ENCODE results near the gene PNPO.
"Not testable (repeated sequence)": the region's sequence is repeated elsewhere in the genome, so short reads cannot be mapped to it uniquely, and the experiment has no call there.

The PNPO gene

GRCh38 chr17:47918006-47918405 lies 23.4 kb upstream of the PNPO start:
- no peak for DNase-seq

DNA sequence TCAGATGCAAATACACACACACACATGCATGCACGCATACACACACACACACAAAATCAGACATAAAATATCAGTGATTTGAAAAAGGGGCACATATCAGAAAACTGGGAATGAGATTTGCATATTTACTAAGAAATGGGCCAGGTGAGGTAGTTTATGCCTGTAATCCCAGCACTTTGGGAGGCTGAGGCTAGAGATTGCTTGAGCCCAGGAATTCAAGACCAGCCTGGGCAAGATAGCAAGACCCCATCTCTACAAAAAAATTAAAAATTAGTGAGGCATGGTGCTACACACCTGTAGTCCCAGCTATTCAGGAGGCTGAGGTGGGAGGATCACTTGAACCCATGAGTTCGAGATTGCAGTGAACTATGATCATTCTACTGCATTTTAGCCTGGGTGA lies 22.4 kb upstream of the PNPO start:
- DNase-seq, result no peak

DNA sequence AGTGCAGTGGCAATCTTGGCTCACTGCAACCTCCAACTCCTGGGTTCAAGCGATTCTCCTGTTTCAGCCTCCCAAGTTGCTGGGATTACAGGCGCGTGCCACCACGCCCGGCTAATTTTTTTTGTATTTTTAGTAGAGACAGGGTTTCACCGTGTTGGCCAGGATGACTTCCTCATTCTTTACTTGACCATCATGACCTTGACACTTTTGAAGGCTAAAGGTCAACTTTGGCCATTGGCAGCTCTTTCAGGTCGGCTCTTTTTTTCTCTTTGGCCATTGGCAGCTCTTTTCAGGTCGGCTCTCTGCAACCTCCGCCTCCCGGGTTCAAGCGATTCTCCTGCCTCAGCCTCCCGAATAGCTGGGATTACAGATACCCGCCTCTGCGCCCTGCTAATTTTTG lies 21.5 kb upstream of the PNPO start:
- DNase-seq, result not testable (repeated sequence)

- no peak for DNase-seq
Measured at GRCh38 chr17:47924785-47925677, 16.3 kb upstream of the PNPO start.

GRCh38 chr17:47925678-47925988 lies 15.7 kb upstream of the PNPO start:
- DNase-seq, result no peak

- no peak for DNase-seq
Measured at GRCh38 chr17:47927821-47928400, 13.5 kb upstream of the PNPO start.

- DNase-seq, result no peak
Measured at GRCh38 chr17:47928415-47928814, 13.0 kb upstream of the PNPO start.

DNA sequence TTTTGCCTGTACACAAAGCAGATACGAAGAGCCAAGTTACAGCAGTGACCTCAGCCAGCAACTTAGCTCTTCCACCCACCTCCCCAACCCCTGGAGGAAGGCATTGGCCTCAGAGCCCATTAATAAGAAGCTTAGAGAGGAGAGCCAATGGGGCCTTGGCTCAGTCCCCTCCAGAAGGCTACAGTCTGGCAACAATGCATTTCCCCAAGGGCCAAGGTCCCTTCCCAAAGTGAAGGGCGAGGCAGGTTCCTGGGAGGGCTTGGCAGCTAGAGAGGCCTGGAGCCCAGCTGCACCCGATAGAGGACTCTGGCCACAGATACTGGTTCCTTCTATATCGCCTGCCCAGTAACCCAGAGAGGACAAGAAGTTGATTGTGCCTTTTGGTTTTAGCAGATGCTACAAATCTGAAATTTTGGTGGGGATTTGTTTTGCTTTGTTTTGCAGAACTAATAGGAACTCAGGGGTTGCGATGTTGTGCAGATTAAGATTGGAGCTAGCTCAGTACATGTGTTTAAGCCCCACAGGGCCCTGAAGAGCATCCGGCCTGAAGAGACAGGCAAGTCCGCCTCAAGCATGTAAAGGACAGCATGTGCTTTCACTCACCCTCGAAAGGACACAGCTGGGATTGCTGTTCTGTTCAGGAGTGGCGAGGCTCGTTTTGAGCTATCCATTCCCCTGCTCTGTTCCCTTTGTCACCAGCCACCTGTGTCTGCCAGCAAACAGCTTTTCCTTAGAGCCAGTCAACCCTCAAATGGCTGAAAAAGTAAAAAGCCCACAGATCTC lies 12.0 kb upstream of the PNPO start:
- no peak for DNase-seq

DNA sequence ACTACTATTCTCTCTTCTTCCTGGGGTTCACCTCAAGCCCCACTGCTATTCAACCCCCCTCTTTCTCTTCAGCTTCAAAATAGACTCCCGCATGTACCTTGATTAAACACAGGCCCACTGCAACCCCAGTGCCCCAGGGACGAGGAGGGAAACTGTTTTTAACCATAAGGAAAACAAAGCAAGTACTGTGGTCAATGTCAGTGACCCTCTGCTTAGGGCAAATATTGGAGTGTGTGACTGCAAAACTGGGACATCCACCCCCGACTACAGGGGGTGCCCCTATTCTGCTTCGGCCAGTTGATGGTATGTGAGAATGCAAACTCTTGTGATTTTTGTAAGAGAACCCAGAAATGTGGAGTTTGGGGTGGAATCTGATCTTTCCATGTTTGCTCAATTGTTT lies 9.5 kb upstream of the PNPO start:
- DNase-seq, result no peak

GRCh38 chr17:47934856-47935255 lies 6.5 kb upstream of the PNPO start:
- DNase-seq, result peak; percentile 18

- not testable (repeated sequence) for DNase-seq
Measured at GRCh38 chr17:47935468-47935867, 5.9 kb upstream of the PNPO start.

GRCh38 chr17:47935961-47936360 lies 5.4 kb upstream of the PNPO start:
- peak; percentile 75 for DNase-seq

DNA sequence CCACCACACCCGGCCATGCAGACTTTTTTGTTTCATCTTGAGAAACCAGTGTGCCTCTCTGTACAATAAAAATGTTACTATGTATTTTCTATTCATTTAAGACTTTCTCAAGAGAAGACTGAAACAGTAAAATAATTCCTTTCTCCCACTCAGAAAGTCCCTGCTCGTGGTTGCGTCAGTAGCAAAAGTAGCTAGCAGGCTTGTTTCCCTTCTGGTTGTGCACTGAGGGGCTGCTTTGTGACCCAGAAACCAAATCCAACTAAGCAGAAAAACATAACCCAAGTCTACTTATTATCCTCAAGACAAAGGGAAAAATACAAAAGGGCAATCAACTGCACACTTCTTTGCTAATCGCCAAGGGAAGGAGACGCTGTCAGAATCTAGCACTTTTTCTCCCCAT lies 3.4 kb upstream of the PNPO start:
- DNase-seq, result no peak

DNA sequence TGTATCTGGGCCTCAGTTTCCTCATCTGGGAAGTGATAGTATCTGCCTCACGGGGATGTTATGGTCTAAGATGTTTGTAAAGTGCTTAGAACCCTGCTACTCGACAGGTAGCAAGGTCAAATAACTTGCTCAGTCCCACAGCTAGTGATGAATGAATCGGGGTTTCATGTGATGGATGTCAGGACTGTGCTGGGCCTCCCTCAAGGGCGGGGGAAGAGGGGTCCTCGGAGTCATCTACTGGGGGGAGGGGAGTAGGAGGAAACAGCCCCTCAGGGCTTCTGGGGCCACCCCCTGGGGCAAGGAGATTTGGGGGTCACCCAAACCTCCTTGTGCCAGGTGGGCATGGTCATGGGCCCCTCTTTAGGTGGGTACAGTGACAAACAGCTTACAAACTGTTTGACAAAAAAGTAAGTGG lies 732 bp downstream of the PNPO start:
- DNase-seq, result no peak

DNA sequence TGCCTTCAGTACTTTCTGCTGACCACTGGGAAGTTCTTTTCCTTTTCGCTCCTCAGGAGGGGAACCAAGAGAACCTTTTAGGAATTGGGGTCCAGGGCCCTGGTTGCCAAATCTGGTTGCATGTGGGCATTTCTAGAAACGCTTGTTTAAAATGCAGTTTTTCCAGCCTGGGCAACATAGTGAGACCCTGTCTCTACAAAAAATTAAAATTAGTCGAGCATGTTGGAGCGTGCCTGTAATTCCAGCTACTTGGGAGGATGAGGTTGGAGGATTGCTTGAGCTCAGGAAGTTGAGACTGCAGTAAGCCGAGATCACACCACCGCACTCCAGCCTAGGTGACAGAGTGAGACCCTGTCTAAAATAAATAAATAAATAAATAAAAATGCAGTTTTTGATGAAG lies 1.2 kb downstream of the PNPO start:
- no peak for DNase-seq

DNA sequence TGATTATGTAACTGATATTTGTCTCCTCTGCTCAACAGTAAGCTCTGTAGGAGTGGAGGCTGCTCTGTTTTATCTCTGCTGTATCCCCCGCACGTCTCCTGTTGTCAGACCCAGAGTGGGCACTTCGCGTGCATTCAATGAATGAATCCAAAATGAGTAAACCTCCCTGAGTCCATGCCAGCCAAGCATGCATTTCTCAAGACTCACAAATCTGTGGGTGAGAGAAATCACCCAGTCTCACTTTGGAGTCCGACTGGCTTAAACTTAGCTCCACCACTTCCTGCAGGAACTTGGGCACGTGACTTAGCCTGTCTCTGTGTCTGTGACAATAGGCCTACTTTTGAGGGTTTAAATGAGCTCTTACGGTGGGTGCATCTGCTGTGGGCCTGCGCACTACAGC lies 3.7 kb downstream of the PNPO start:
- DNase-seq, result no peak

DNA sequence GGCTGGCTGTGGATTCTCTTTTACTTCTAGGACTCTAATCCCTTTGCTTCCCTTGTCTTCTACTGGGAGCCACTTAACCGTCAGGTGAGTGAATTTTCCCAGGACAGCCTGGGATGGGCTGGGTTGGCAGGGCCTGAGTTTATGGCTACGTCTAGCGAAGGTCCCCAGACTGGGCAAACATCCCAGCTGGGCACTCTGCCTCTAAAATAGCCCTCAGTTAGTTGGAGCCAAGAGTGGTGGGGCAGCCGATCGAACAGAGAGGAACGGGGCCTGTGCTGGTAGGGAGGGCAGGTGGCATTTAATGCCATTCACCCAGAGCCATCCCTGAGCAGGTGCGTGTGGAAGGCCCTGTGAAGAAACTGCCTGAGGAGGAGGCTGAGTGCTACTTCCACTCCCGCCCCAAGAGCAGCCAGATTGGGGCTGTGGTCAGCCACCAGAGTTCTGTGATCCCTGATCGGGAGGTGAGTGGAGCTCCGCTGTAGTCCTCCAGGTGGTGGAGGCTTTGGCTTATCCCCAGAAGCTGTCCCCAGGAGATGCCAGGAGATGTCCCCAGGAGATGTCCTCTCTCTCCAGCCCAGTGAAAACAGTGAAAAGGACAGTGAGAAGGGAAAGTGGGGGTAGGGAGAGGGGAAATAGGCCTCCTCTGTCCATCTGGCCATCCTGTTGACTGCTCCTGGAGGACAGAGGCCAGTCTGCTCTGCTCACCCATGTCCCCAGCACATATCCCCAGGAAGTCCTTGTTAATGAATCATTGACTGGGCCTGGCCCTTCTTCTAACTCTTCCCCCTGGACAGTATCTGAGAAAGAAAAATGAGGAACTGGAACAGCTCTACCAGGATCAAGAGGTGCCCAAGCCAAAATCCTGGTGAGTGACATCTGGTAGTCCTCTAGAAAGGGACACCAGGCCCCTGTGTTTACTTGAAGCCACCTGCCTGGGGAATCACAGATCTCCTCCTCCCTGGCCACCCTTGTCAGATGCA lies 4.4 kb downstream of the PNPO start:
- no peak for DNase-seq

GRCh38 chr17:47946516-47946915 lies 5.1 kb downstream of the PNPO start:
- no peak for DNase-seq

GRCh38 chr17:47946929-47947397 lies 5.6 kb downstream of the PNPO start:
- DNase-seq, result peak; percentile 69

DNA sequence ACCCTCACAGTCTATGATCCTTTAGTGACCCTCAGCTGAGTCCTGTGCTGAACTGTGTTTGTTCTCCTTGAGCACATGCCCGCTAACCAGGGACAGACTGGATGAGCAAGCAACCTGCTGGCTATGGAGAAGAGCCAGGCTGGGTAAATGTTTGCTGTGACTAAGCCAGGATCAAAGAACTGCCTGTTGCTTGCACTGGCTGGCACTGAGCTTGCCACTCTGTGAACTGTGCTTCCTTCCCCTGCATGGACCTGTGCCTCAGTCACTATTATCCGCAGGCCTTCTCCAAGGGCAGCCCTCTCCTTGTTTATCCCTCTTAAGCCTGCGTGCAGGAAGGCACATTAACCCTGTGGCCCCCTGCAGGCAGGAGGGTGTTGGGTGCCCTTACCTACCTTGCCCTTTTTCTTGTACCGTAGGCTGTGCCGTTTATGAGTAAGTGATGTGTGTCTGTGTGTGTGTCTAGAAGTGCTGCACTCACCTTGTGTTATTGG lies 7.4 kb downstream of the PNPO start:
- DNase-seq, result no peak

DNA sequence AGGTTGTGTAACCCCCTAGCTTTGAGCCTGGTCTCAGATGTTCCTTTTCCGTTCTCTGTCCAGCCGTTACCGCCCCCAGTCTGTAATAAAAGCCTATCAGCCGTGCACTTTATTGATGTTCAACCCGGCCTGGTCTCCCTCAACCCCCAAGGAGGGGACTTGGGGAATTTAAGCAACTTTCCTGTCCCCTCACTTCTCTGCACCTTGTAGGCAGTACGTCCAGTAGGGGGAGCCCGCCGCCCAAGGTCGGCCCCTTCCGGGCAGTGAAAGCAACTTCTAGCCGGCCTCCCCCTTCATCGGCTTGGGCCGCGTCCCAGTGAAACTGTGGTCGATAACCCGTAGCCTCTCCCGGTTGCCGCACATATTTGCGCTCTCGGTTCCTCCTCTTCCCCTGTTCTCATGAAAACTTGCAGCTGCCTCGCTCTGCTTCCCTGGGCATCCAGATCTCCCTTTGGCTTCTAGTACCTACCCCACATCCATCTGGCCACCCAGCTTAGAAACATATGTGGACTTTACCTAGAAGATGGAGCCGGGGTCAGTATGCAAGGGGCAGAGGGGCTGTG lies 7.9 kb downstream of the PNPO start:
- DNase-seq, result peak; percentile 82

GRCh38 chr17:47949946-47950345 lies 8.6 kb downstream of the PNPO start:
- DNase-seq, result no peak
